Upper lobe of left lung (tissue), 4 donors: Measurements from ENCODE around the gene ANO2.

Experiments
- EP300 ChIP-seq, 4 donors: sonication (generic); formaldehyde crosslinking; IDR thresholded peaks; one replicate each; pipeline ENCODE4 v1.5.1; 2017; ENCODE audit warnings: antibody characterized with exemption in 4 of 4, control low read depth in 2 of 4
- POLR2A ChIP-seq, 4 donors: fragments of 450-650 bp; IDR thresholded peaks; one replicate each; pipeline ENCODE4 v1.5.1; 2016 to 2017; ENCODE audit warnings: antibody characterized with exemption in 4 of 4, mild to moderate bottlenecking in 2 of 4
- POLR2AphosphoS5 ChIP-seq, 2 donors: sonication (generic); formaldehyde crosslinking; IDR thresholded peaks; one replicate each; pipeline ENCODE4 v1.5.1; 2017; ENCODE audit warnings: antibody characterized with exemption in 2 of 2
- TF ChIP-seq, protein P1 (sequence below), 6 experiments: fragments of 450-650 bp in 4 of 6; fragments of 200-600 bp in 2 of 6; sonication (generic) in 2 of 6; IDR thresholded peaks; one replicate each; pipeline ENCODE4 v1.5.1; 2016 to 2019; ENCODE audit warnings: antibody characterized with exemption in 6 of 6

- TF ChIP-seq, protein P1, sequence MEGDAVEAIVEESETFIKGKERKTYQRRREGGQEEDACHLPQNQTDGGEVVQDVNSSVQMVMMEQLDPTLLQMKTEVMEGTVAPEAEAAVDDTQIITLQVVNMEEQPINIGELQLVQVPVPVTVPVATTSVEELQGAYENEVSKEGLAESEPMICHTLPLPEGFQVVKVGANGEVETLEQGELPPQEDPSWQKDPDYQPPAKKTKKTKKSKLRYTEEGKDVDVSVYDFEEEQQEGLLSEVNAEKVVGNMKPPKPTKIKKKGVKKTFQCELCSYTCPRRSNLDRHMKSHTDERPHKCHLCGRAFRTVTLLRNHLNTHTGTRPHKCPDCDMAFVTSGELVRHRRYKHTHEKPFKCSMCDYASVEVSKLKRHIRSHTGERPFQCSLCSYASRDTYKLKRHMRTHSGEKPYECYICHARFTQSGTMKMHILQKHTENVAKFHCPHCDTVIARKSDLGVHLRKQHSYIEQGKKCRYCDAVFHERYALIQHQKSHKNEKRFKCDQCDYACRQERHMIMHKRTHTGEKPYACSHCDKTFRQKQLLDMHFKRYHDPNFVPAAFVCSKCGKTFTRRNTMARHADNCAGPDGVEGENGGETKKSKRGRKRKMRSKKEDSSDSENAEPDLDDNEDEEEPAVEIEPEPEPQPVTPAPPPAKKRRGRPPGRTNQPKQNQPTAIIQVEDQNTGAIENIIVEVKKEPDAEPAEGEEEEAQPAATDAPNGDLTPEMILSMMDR (IDR thresholded peaks at IDR 0.05), result no peak
- TF ChIP-seq POLR2A (IDR thresholded peaks at IDR 0.05) (no peak), POLR2AphosphoS5 (IDR thresholded peaks at IDR 0.05) (no peak), EP300 (IDR thresholded peaks at IDR 0.05) (no peak)
These were observed 377.9 kb downstream of the ANO2 start for GRCh38 chr12:5567016-5567725.
